ENCODE results near the gene TAAR5.

- TF ChIP-seq CTCF (IDR thresholded peaks at IDR 0.05) (no peak), POLR2AphosphoS5 (IDR thresholded peaks at IDR 0.05; ENCODE audit: insufficient read depth in 1 of 2, low read depth in 1 of 2) (no peak)
These were observed 25.0 kb upstream of the TAAR5 start for GRCh38 chr6:132614554-132614953.
